HCT116 (cell line): ENCODE measurements around the gene TERT.

ENCODE experiments used
- ATF3 ChIP-seq: IDR thresholded peaks from 2 replicates; pipeline ENCODE4 v1.6.1; 2012
- CTCF ChIP-seq, 3 experiments: fragments of 200-600 bp in 1 of 3; sonication (generic) in 1 of 3; IDR thresholded peaks in 2 of 3; conservative IDR thresholded peaks in 1 of 3; 2 replicates each; pipeline ENCODE4 v1.5.1; 2012 to 2017; ENCODE audit warnings: low read depth in 2 of 3, low read length in 2 of 3, antibody characterized with exemption in 1 of 3, borderline replicate concordance in 1 of 3, control low read depth in 1 of 3, mild to moderate bottlenecking in 1 of 3, mixed read lengths in 1 of 3, mixed run types in 1 of 3, moderate library complexity in 1 of 3; ENCODE audit not compliant: insufficient read depth in 1 of 3
- EZH2 ChIP-seq: fragments of 200-600 bp; sonication (generic); IDR thresholded peaks from 2 replicates; pipeline ENCODE4 v1.6.1; 2017; ENCODE audit warnings: antibody characterized with exemption, mixed run types
- FOSL1 ChIP-seq: IDR thresholded peaks from 2 replicates; pipeline ENCODE4 v1.6.1; 2012; ENCODE audit warnings: low read depth
- POLR2A ChIP-seq: IDR thresholded peaks from 2 replicates; pipeline ENCODE4 v1.7.0; 2011; ENCODE audit warnings: borderline replicate concordance; ENCODE audit not compliant: insufficient read depth, insufficient read length; ENCODE audit errors: extremely low read depth
- SIN3A ChIP-seq: IDR thresholded peaks from 2 replicates; pipeline ENCODE4 v1.6.1; 2012; ENCODE audit warnings: low read depth

GRCh38 chr5:1299511-1299850, 4.6 kb upstream of the TERT start:
- TF ChIP-seq FOSL1 (no peak), ATF3 (no peak), POLR2A (no peak), CTCF (IDR thresholded peaks at IDR 0.05 in 2 of 3, conservative IDR thresholded peaks at IDR 0.05 in 1 of 3; ENCODE audit: borderline replicate concordance in 1 of 3, insufficient read depth in 1 of 3, low read depth in 2 of 3, low read length in 2 of 3) (no peak), EZH2 (no peak), SIN3A (no peak)
